WTC11 (cell line): Measurements from ENCODE around the gene XKR8.

Experiments
- ARID4B ChIP-seq: sonication (generic); formaldehyde crosslinking; IDR thresholded peaks from 2 replicates; pipeline ENCODE4 v1.8.0; 2023; ENCODE audit warnings: missing genetic modification reagents, mild to moderate bottlenecking, borderline replicate concordance
- ATF1 ChIP-seq: sonication (generic); formaldehyde crosslinking; IDR thresholded peaks from 2 replicates; pipeline ENCODE4 v1.8.1; 2023; ENCODE audit warnings: mild to moderate bottlenecking, moderate library complexity, missing genetic modification reagents
- CREM ChIP-seq: sonication (generic); formaldehyde crosslinking; IDR thresholded peaks from 2 replicates; pipeline ENCODE4 v1.8.1; 2022; ENCODE audit warnings: mild to moderate bottlenecking, missing genetic modification reagents, moderate library complexity
- GABPB1 ChIP-seq: sonication (generic); formaldehyde crosslinking; IDR thresholded peaks from 2 replicates; pipeline ENCODE4 v1.8.1; 2023; ENCODE audit warnings: mild to moderate bottlenecking, missing genetic modification reagents
- TF ChIP-seq, protein P1 (sequence below): sonication (generic); formaldehyde crosslinking; IDR thresholded peaks from 2 replicates; pipeline ENCODE4 v1.8.0; 2022; ENCODE audit warnings: mild to moderate bottlenecking, missing genetic modification reagents
- TF ChIP-seq, protein P2 (sequence below): fragments of 200-600 bp; IDR thresholded peaks from 2 replicates; pipeline ENCODE4 v1.8.0; 2022; ENCODE audit warnings: antibody characterized with exemption

DNA sequence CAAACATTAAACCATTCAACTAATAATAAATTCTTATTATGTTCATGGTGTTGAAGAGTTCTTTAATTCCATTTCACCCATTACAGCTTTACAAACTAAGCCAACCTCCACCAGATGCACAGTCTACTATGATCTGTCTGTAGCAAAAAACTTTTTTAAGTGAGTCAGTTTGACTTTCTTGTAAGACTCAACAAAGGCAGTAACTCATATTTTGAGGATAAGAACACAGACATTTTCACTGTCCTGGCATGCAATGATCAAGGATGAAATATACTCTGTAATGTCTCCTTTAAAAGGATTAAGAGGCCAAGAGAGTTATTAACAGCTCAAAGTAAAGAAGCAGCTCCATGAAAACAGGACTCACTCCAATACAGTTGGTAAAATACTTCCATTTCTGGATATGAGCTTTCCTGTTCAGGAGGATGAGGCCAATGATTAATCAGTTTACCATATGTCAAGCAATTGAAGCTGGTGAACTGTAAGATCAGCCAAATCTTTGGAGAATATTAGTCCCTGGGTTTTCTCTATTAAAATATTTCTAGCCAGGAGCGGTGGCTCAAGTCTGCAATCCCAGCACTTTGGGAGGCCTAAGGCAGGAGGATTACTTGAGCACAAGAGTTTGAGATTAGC lies 20.6 kb downstream of the XKR8 start:
- TF ChIP-seq, protein P1, sequence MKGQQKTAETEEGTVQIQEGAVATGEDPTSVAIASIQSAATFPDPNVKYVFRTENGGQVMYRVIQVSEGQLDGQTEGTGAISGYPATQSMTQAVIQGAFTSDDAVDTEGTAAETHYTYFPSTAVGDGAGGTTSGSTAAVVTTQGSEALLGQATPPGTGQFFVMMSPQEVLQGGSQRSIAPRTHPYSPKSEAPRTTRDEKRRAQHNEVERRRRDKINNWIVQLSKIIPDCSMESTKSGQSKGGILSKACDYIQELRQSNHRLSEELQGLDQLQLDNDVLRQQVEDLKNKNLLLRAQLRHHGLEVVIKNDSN, result no peak
- TF ChIP-seq, protein P2, sequence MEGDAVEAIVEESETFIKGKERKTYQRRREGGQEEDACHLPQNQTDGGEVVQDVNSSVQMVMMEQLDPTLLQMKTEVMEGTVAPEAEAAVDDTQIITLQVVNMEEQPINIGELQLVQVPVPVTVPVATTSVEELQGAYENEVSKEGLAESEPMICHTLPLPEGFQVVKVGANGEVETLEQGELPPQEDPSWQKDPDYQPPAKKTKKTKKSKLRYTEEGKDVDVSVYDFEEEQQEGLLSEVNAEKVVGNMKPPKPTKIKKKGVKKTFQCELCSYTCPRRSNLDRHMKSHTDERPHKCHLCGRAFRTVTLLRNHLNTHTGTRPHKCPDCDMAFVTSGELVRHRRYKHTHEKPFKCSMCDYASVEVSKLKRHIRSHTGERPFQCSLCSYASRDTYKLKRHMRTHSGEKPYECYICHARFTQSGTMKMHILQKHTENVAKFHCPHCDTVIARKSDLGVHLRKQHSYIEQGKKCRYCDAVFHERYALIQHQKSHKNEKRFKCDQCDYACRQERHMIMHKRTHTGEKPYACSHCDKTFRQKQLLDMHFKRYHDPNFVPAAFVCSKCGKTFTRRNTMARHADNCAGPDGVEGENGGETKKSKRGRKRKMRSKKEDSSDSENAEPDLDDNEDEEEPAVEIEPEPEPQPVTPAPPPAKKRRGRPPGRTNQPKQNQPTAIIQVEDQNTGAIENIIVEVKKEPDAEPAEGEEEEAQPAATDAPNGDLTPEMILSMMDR, result no peak
- no peak for TF ChIP-seq CREM
- no peak for TF ChIP-seq ARID4B (CRISPR knock-in tag)
- TF ChIP-seq GABPB1 (CRISPR knock-in tag), result no peak
- no peak for TF ChIP-seq ATF1 (CRISPR knock-in tag)
